ENCODE results near the gene THAP7.
"Not testable (repeated sequence)": the region's sequence is repeated elsewhere in the genome, so short reads cannot be mapped to it uniquely, and the experiment has no call there.

The THAP7 gene

GRCh38 chr22:21013657-21014201 lies 11.8 kb upstream of the THAP7 start:
- no peak for DNase-seq

GRCh38 chr22:21012446-21013407 lies 10.8 kb upstream of the THAP7 start:
- no peak for DNase-seq

GRCh38 chr22:21010426-21011113 lies 8.7 kb upstream of the THAP7 start:
- no peak for DNase-seq

- no peak for DNase-seq
These were observed 7.9 kb upstream of the THAP7 start for GRCh38 chr22:21009638-21010425.

- not testable (repeated sequence) for DNase-seq
These were observed 7.3 kb upstream of the THAP7 start for GRCh38 chr22:21009208-21009607.

- DNase-seq: no peak
These were observed 1.9 kb upstream of the THAP7 start for GRCh38 chr22:21003782-21004181.

- DNase-seq: peak in 5 of 58 donors; percentile 45 to 70 (median 59)
These were observed 824 bp downstream of the THAP7 start for GRCh38 chr22:21000987-21001600.

- no peak for DNase-seq
These were observed 1.5 kb downstream of the THAP7 start for GRCh38 chr22:21000207-21000986.

GRCh38 chr22:20999350-21000206 lies 2.3 kb downstream of the THAP7 start:
- DNase-seq: no peak

GRCh38 chr22:20998411-20999336 lies 3.2 kb downstream of the THAP7 start:
- DNase-seq: no peak

GRCh38 chr22:20997536-20998257 lies 4.2 kb downstream of the THAP7 start:
- no peak for DNase-seq

- DNase-seq: no peak
These were observed 5.1 kb downstream of the THAP7 start for GRCh38 chr22:20996598-20997535.

GRCh38 chr22:20996031-20996410 lies 5.9 kb downstream of the THAP7 start:
- DNase-seq: no peak

- DNase-seq: no peak
These were observed 6.4 kb downstream of the THAP7 start for GRCh38 chr22:20995329-20996030.

- no peak for DNase-seq
These were observed 7.0 kb downstream of the THAP7 start for GRCh38 chr22:20994902-20995241.
